HepG2 (cell line): ENCODE measurements around the gene MYO7B. TPM values are rescaled to one million over a fixed set of nuclear protein-coding genes. Genes with fewer than 3 reads are reported as not detected.

Experiments used
- ATF7-NPFF ChIP-seq: sonication (generic); formaldehyde crosslinking; IDR thresholded peaks from 2 replicates; pipeline ENCODE4 v1.8.1; 2023; ENCODE audit warnings: mild to moderate bottlenecking, low read depth, missing genetic modification reagents, moderate library complexity
- CC2D1A ChIP-seq: sonication (generic); formaldehyde crosslinking; IDR thresholded peaks from 2 replicates; pipeline ENCODE4 v1.8.1; 2023; ENCODE audit warnings: mild to moderate bottlenecking, missing genetic modification reagents
- CCAR2 ChIP-seq: fragments of 200-400 bp; formaldehyde crosslinking; optimal IDR thresholded peaks from 2 replicates; pipeline ENCODE3; 2018; ENCODE audit warnings: low read depth, mild to moderate bottlenecking, low read length, moderate library complexity
- DMAP1 ChIP-seq: IDR thresholded peaks from 2 replicates; pipeline ENCODE4 v1.6.1; 2016
- EEA1 ChIP-seq: sonication (generic); formaldehyde crosslinking; IDR thresholded peaks from 2 replicates; pipeline ENCODE4 v1.5.1; 2020; ENCODE audit warnings: mild to moderate bottlenecking, missing genetic modification reagents, borderline replicate concordance
- FOXA1 ChIP-seq, 2 experiments: fragments of 450-650 bp in 1 of 2; sonication (generic) in 1 of 2; formaldehyde crosslinking in 1 of 2; IDR thresholded peaks; 2 replicates each; pipeline versions ENCODE4 v1.4.0 to v1.6.1; 2016 to 2020; ENCODE audit warnings: missing genetic modification reagents in 1 of 2
- GATA4 ChIP-seq: sonication (generic); IDR thresholded peaks from 2 replicates; pipeline ENCODE4 v1.6.1; 2016; ENCODE audit warnings: antibody characterized with exemption, low read depth, borderline replicate concordance
- HDAC1 ChIP-seq: sonication (generic); formaldehyde crosslinking; IDR thresholded peaks from 2 replicates; pipeline ENCODE4 v1.5.1; 2020; ENCODE audit warnings: mild to moderate bottlenecking, missing genetic modification reagents
- HHEX ChIP-seq: IDR thresholded peaks from 2 replicates; pipeline ENCODE4 v1.6.1; 2016; ENCODE audit warnings: control low read depth
- KLF6 ChIP-seq: IDR thresholded peaks from 2 replicates; pipeline ENCODE4 v1.8.0; 2016; ENCODE audit warnings: missing biosample characterization, missing genetic modification reagents
- MATR3 ChIP-seq: sonication (generic); formaldehyde crosslinking; IDR thresholded peaks from 2 replicates; pipeline ENCODE4 v1.4.0; 2020; ENCODE audit warnings: missing genetic modification reagents
- MAZ ChIP-seq, 2 experiments: sonication (generic) in 1 of 2; formaldehyde crosslinking in 1 of 2; IDR thresholded peaks; 2 replicates each; pipeline versions ENCODE4 v1.5.0 to v1.6.1; 2012 to 2020; ENCODE audit warnings: low read depth in 2 of 2, mild to moderate bottlenecking in 2 of 2, borderline replicate concordance in 1 of 2, improper control_type of control experiment in 1 of 2, low read length in 1 of 2, missing genetic modification reagents in 1 of 2, moderate library complexity in 1 of 2
- RCOR2 ChIP-seq: IDR thresholded peaks from 2 replicates; pipeline ENCODE4 v1.6.1; 2016; ENCODE audit warnings: missing biosample characterization, missing genetic modification reagents
- RNF2 ChIP-seq: fragments of 450-650 bp; conservative IDR thresholded peaks from 2 replicates; pipeline ENCODE4 v1.6.1; 2016; ENCODE audit warnings: low read depth
- RXRA ChIP-seq: sonication (generic); formaldehyde crosslinking; IDR thresholded peaks from 2 replicates; pipeline ENCODE4 v1.5.1; 2020; ENCODE audit warnings: missing genetic modification reagents
- SIX4 ChIP-seq: sonication (generic); formaldehyde crosslinking; IDR thresholded peaks from 2 replicates; pipeline ENCODE4 v1.4.0; 2020; ENCODE audit warnings: missing genetic modification reagents
- SMARCC2 ChIP-seq: fragments of 450-650 bp; IDR thresholded peaks from 2 replicates; pipeline ENCODE4 v1.6.1; 2017; ENCODE audit warnings: antibody characterized with exemption, mild to moderate bottlenecking
- TEAD2 ChIP-seq: sonication (generic); formaldehyde crosslinking; IDR thresholded peaks from 2 replicates; pipeline ENCODE4 v1.9.0; 2021; ENCODE audit warnings: missing genetic modification reagents
- TGIF2 ChIP-seq: IDR thresholded peaks from 2 replicates; pipeline ENCODE4 v1.6.1; 2016; ENCODE audit warnings: control low read depth, missing compliant biosample characterization
- TOE1 ChIP-seq: sonication (generic); formaldehyde crosslinking; IDR thresholded peaks from 2 replicates; pipeline ENCODE4 v1.4.0; 2020; ENCODE audit warnings: mild to moderate bottlenecking, missing genetic modification reagents
- ZNF124 ChIP-seq: sonication (generic); formaldehyde crosslinking; IDR thresholded peaks from 2 replicates; pipeline ENCODE4 v1.4.0; 2020; ENCODE audit warnings: missing genetic modification reagents
- ZNF33A ChIP-seq: sonication (generic); formaldehyde crosslinking; IDR thresholded peaks from 2 replicates; pipeline ENCODE4 v1.5.1; 2020; ENCODE audit warnings: missing genetic modification reagents, mild to moderate bottlenecking, moderate library complexity, borderline replicate concordance
- ZNF33B ChIP-seq: sonication (generic); formaldehyde crosslinking; IDR thresholded peaks from 2 replicates; pipeline ENCODE4 v1.5.1; 2020; ENCODE audit warnings: mild to moderate bottlenecking, missing genetic modification reagents
- ZNF547 ChIP-seq: sonication (generic); formaldehyde crosslinking; IDR thresholded peaks from 2 replicates; pipeline ENCODE4 v1.5.1; 2020; ENCODE audit warnings: mild to moderate bottlenecking, missing genetic modification reagents
- ZNF552 ChIP-seq: sonication (generic); formaldehyde crosslinking; IDR thresholded peaks from 2 replicates; pipeline ENCODE4 v1.9.0; 2022; ENCODE audit warnings: missing genetic modification reagents, mild to moderate bottlenecking, borderline replicate concordance
- polyA plus RNA-seq, 8 experiments: library from polyadenylated mRNA; depleted of rRNA in 3 of 8; stranded (reverse) in 7 of 8; unstranded in 1 of 8; fragments of >200 nt; fragmentation: Illumina TruSeq in 4 of 8; extraction: Trizol in 4 of 8; gene quantifications; 2 replicates each; pipeline versions ENCODE4 v1.2.1 to v1.2.3, GENCODE V29; 2011 to 2016; ENCODE audit warnings: low read depth in 4 of 8, missing spikeins in 1 of 8, mixed read lengths in 1 of 8; ENCODE audit not compliant: insufficient read depth in 1 of 8
- total RNA-seq, 5 experiments: library from RNA; depleted of rRNA; stranded (reverse); fragments of >200 nt; fragmentation: Illumina TruSeq; extraction: Trizol; gene quantifications; 2 replicates each; pipeline ENCODE4 v1.2.3, GENCODE V29; 2016; ENCODE audit warnings: low read depth in 1 of 5
- TF ChIP-seq, protein P1 (sequence below): sonication (generic); formaldehyde crosslinking; IDR thresholded peaks from 2 replicates; pipeline ENCODE4 v1.9.0; 2022; ENCODE audit warnings: missing genetic modification reagents, mild to moderate bottlenecking, borderline replicate concordance
- TF ChIP-seq, protein P2 (sequence below): sonication (generic); formaldehyde crosslinking; IDR thresholded peaks from 2 replicates; pipeline ENCODE4 v1.4.0; 2020; ENCODE audit warnings: missing genetic modification reagents, mild to moderate bottlenecking, borderline replicate concordance
- TF ChIP-seq, protein P3 (sequence below): IDR thresholded peaks from 2 replicates; pipeline ENCODE4 v1.6.1; 2012; ENCODE audit warnings: inconsistent platforms

MYO7B gene
- total and polyA plus RNA-seq, 2 of the 13 experiments (the other 11 are each of a cell fraction or from before 2014, with no cell fraction given): not detected

DNA sequence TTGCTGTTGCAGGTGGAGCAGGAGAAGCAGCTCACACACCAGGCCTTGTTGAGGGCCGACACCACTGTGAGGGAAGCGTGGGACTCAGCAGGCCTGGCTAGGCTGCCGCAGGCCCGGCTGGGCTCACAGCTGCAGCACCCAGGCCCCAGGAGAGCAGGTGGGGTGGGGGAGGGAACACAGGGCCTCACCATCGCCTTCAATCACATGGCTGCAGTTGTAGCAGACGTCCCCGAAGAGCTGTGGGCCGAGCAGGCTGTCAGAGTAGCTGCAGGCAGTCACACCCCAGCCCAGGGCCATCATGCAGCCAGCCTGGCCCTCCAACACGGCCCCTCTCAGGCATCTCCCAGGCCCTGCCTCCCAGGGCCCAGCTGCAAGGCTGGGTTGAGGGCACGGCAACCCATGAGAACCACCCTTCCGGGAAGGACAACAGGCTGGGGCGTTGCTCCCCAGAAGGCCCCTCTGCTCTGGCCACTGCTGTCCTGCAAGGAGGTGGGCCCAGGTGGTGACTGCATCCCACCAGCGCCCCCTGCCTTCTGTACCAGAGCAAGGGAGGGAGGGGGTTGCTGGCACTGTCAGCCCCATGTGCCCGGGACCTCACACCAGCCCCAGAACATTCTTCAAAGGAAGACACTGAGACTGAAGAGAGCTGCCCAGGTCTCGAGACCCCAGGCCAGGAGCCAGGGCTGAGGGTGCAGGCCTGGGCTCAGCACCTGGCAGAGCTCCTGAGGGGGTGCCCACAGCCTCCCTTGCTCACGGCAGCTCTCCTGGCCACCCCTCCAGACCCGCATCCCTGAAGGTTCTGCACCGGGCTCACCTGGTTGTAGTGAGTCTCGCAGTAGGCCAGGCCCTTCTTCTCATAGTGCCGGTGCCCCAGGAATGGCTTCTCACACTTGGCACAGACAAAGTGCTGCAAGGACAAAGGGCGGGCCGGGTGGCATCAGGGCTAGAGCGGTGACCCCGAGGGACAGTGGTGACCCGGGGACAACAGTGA is 104.9 kb downstream of the MYO7B start (continued):
- TF ChIP-seq, protein P1, sequence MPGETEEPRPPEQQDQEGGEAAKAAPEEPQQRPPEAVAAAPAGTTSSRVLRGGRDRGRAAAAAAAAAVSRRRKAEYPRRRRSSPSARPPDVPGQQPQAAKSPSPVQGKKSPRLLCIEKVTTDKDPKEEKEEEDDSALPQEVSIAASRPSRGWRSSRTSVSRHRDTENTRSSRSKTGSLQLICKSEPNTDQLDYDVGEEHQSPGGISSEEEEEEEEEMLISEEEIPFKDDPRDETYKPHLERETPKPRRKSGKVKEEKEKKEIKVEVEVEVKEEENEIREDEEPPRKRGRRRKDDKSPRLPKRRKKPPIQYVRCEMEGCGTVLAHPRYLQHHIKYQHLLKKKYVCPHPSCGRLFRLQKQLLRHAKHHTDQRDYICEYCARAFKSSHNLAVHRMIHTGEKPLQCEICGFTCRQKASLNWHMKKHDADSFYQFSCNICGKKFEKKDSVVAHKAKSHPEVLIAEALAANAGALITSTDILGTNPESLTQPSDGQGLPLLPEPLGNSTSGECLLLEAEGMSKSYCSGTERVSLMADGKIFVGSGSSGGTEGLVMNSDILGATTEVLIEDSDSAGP (CRISPR knock-in tag): no peak; the same call in 1 of the 2 replicates
- no peak for TF ChIP-seq FOXA1 (IDR thresholded peaks at IDR 0.05)
- 0 out of 2 replicates have a peak, but pooled peaks have one; percentile 3 for TF ChIP-seq FOXA1 (CRISPR knock-in tag; IDR thresholded peaks at IDR 0.05)
- TF ChIP-seq ZNF547 (CRISPR knock-in tag): 0 out of 2 replicates have a peak, but pooled peaks have one; percentile 20
- no peak for TF ChIP-seq CCAR2
- TF ChIP-seq, protein P2, sequence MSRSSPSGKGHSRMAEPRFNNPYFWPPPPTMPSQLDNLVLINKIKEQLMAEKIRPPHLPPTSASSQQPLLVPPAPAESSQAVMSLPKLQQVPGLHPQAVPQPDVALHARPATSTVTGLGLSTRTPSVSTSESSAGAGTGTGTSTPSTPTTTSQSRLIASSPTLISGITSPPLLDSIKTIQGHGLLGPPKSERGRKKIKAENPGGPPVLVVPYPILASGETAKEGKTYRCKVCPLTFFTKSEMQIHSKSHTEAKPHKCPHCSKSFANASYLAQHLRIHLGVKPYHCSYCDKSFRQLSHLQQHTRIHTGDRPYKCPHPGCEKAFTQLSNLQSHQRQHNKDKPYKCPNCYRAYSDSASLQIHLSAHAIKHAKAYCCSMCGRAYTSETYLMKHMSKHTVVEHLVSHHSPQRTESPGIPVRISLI (CRISPR knock-in tag): no peak
- TF ChIP-seq CC2D1A: no peak
- no peak for TF ChIP-seq RCOR2 (CRISPR knock-in tag)
- no peak for TF ChIP-seq ZNF552
- TF ChIP-seq TEAD2 (CRISPR knock-in tag): 0 out of 2 replicates have a peak, but pooled peaks have one; percentile 18
- peak; percentile 17; the same call in 1 of the 2 replicates for TF ChIP-seq RXRA
- TF ChIP-seq HDAC1 (CRISPR knock-in tag): peak; percentile 65
- no peak for TF ChIP-seq SMARCC2
- no peak for TF ChIP-seq TGIF2 (CRISPR knock-in tag)
- no peak for TF ChIP-seq MATR3 (CRISPR knock-in tag)
- TF ChIP-seq, protein P3, sequence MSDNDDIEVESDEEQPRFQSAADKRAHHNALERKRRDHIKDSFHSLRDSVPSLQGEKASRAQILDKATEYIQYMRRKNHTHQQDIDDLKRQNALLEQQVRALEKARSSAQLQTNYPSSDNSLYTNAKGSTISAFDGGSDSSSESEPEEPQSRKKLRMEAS: no peak; the same call in 1 of the 2 replicates
- no peak for TF ChIP-seq DMAP1 (CRISPR knock-in tag)
- peak; percentile 34; the same call in 1 of the 2 replicates for TF ChIP-seq MAZ (IDR thresholded peaks at IDR 0.05; ENCODE audit: borderline replicate concordance, low read depth, low read length)
- peak; percentile 72; the same call in 1 of the 2 replicates for TF ChIP-seq MAZ (CRISPR knock-in tag; IDR thresholded peaks at IDR 0.05; ENCODE audit: low read depth)
- no peak for TF ChIP-seq HHEX (CRISPR knock-in tag)
- TF ChIP-seq ZNF33A (CRISPR knock-in tag): no peak
- no peak for TF ChIP-seq ZNF33B (CRISPR knock-in tag)
- TF ChIP-seq TOE1 (CRISPR knock-in tag): no peak
- TF ChIP-seq ZNF124 (CRISPR knock-in tag): no peak
- TF ChIP-seq SIX4 (CRISPR knock-in tag): no peak
- TF ChIP-seq ATF7-NPFF (CRISPR knock-in tag): peak; percentile 49; the same call in 1 of the 2 replicates
- no peak for TF ChIP-seq KLF6 (CRISPR knock-in tag)
- TF ChIP-seq RNF2: no peak
- TF ChIP-seq EEA1 (CRISPR knock-in tag): no peak
- TF ChIP-seq GATA4: no peak
